Neural cell (in vitro differentiated cells): ENCODE data around the gene SLC6A18.

Experiments
- CTCF ChIP-seq: fragments of 450-650 bp; IDR thresholded peaks from 2 replicates; pipeline ENCODE4 v1.5.1; 2014; ENCODE audit warnings: antibody characterized with exemption, mild to moderate bottlenecking, moderate library complexity; ENCODE audit not compliant: poor library complexity, severe bottlenecking
- EP300 ChIP-seq: fragments of 450-650 bp; conservative IDR thresholded peaks from 2 replicates; pipeline ENCODE4 v1.6.1; 2014; ENCODE audit warnings: antibody characterized with exemption, mild to moderate bottlenecking, moderate library complexity; ENCODE audit not compliant: poor library complexity, severe bottlenecking
- EZH2 ChIP-seq: fragments of 200-600, 300-800 bp; shearing (Covaris generic), sonication (generic); IDR thresholded peaks from 2 replicates; pipeline ENCODE4 v1.6.1; 2014; ENCODE audit warnings: antibody characterized with exemption, low read length, borderline replicate concordance, mild to moderate bottlenecking; ENCODE audit not compliant: insufficient read depth, poor library complexity, severe bottlenecking
- MXI1 ChIP-seq: fragments of 450-650 bp; conservative IDR thresholded peaks from 2 replicates; pipeline ENCODE4 v1.6.1; 2014; ENCODE audit warnings: antibody characterized with exemption, mild to moderate bottlenecking; ENCODE audit not compliant: poor library complexity, severe bottlenecking
- POLR2AphosphoS5 ChIP-seq: IDR thresholded peaks from 2 replicates; pipeline ENCODE4 v1.6.1; 2012
- RAD21 ChIP-seq: fragments of 450-650 bp; conservative IDR thresholded peaks from 2 replicates; pipeline ENCODE4 v1.6.1; 2014; ENCODE audit warnings: antibody characterized with exemption, mild to moderate bottlenecking, moderate library complexity
- REST ChIP-seq: IDR thresholded peaks from 2 replicates; pipeline ENCODE4 v1.6.1; 2012; ENCODE audit warnings: borderline replicate concordance
- SMC3 ChIP-seq: fragments of 450-650 bp; conservative IDR thresholded peaks from 2 replicates; pipeline ENCODE4 v1.6.1; 2014; ENCODE audit warnings: antibody characterized with exemption, mild to moderate bottlenecking, moderate library complexity; ENCODE audit not compliant: poor library complexity
- TAF1 ChIP-seq: IDR thresholded peaks from 2 replicates; pipeline ENCODE4 v1.6.1; 2012; ENCODE audit warnings: low read depth

GRCh38 chr5:1223278-1223670 is 1.9 kb upstream of the SLC6A18 start:
- no peak for TF ChIP-seq CTCF
- TF ChIP-seq POLR2AphosphoS5, result no peak
- no peak for TF ChIP-seq EP300
- TF ChIP-seq RAD21, result no peak
- TF ChIP-seq REST, result no peak
- TF ChIP-seq EZH2, result no peak
- no peak for TF ChIP-seq SMC3
- no peak for TF ChIP-seq TAF1
- no peak for TF ChIP-seq MXI1
